ENCODE results near the gene ATOX1.

DNA sequence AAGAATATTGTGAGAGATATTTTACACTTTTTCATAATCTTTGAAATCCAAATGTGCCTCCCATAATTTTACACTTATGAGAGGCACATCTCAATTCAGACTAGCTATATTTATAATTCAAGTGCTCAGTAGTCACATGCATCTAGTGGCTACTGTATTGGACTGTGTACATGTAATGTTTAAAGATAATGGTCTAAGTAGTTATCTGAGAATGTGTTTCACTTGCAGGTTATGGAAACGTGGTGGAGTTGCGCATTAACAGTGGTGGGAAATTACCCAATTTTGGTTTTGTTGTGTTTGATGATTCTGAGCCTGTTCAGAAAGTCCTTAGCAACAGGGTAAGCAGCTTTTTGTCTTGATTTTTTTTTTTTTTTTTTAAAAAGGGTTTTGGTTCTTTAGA, 42.1 kb upstream of the ATOX1 start:
- no peak for TF ChIP-seq GATA2 (IDR thresholded peaks at IDR 0.05; ENCODE audit: low read depth, low read length)
- no peak for TF ChIP-seq GATA3 (IDR thresholded peaks at IDR 0.05; ENCODE audit: low read depth, low read length)

All from SH-SY5Y (cell line).